Measurements from ENCODE around the gene GPC3.

DNA sequence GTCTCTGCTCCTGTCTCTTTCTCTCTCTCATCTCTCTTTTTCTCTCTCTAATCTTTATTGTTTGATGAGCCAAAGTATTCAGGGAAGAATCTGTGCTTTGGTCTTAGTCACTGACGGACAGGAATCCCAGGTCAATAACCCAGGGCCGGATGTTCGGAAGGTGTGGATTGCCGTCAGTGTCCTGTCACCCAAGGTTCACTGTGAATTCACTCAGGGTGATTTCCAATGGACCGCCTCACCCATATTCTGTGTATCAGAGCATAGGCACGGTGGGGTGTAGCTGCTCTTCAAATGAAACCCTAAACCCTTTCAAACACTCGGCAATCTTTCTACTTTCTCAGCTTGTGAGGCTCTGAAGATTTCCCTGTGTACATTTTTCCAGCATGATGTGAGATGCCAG lies 425.5 kb downstream of the GPC3 start:
- TF ChIP-seq, protein P1, sequence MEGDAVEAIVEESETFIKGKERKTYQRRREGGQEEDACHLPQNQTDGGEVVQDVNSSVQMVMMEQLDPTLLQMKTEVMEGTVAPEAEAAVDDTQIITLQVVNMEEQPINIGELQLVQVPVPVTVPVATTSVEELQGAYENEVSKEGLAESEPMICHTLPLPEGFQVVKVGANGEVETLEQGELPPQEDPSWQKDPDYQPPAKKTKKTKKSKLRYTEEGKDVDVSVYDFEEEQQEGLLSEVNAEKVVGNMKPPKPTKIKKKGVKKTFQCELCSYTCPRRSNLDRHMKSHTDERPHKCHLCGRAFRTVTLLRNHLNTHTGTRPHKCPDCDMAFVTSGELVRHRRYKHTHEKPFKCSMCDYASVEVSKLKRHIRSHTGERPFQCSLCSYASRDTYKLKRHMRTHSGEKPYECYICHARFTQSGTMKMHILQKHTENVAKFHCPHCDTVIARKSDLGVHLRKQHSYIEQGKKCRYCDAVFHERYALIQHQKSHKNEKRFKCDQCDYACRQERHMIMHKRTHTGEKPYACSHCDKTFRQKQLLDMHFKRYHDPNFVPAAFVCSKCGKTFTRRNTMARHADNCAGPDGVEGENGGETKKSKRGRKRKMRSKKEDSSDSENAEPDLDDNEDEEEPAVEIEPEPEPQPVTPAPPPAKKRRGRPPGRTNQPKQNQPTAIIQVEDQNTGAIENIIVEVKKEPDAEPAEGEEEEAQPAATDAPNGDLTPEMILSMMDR (IDR thresholded peaks at IDR 0.05) = no peak
- no peak for TF ChIP-seq POLR2A (IDR thresholded peaks at IDR 0.05)
